GM12872 (cell line): Measurements from ENCODE around the gene C2orf66.

Experiments
- CTCF ChIP-seq: IDR thresholded peaks from 3 replicates; pipeline ENCODE4 v1.5.1; 2011; ENCODE audit warnings: low read depth, mild to moderate bottlenecking, low read length, moderate library complexity; ENCODE audit not compliant: insufficient read depth

The C2orf66 gene

DNA sequence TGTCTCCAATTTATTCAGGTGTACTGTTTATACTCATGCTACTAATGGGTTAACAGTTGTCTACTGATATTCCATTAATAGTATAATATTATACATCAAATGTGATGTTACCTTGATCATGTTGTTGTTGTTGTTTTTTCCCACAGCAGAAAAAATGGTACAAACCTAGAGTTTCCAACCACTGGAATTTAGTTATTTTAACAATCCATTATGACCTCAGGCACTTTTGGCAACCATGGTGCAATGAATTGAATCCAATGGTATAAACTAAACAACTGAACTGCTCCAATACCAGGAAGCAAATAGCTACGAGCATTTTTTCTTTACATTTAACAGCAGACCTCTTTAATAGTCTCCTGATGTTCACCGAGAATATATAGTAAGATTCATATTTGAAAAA lies 31.0 kb upstream of the C2orf66 start:
- TF ChIP-seq CTCF: no peak

- no peak for TF ChIP-seq CTCF
These were observed 30.4 kb upstream of the C2orf66 start for GRCh38 chr2:196839574-196839973.

DNA sequence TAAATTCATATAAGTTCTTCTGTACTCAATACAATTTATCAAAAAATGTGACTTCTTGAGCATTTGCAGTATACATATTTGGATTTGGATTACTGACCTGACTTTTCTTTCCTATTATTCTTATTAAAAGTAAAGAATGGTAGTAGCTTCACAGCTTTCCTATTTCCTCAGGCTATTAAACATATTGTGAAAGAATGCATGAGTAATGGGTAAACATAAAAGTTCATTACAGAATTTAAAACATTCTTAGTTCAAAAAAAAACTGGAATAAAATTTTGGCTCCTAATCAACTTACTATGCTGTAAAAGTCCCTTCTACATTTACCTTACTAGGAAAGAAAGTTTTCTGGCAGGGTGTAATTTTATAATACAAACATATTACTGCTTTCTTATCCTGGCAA lies 27.3 kb upstream of the C2orf66 start:
- no peak for TF ChIP-seq CTCF

- TF ChIP-seq CTCF: no peak
These were observed 21.5 kb upstream of the C2orf66 start for GRCh38 chr2:196830701-196831100.

- no peak for TF ChIP-seq CTCF
These were observed 18.2 kb upstream of the C2orf66 start for GRCh38 chr2:196827356-196827755.

DNA sequence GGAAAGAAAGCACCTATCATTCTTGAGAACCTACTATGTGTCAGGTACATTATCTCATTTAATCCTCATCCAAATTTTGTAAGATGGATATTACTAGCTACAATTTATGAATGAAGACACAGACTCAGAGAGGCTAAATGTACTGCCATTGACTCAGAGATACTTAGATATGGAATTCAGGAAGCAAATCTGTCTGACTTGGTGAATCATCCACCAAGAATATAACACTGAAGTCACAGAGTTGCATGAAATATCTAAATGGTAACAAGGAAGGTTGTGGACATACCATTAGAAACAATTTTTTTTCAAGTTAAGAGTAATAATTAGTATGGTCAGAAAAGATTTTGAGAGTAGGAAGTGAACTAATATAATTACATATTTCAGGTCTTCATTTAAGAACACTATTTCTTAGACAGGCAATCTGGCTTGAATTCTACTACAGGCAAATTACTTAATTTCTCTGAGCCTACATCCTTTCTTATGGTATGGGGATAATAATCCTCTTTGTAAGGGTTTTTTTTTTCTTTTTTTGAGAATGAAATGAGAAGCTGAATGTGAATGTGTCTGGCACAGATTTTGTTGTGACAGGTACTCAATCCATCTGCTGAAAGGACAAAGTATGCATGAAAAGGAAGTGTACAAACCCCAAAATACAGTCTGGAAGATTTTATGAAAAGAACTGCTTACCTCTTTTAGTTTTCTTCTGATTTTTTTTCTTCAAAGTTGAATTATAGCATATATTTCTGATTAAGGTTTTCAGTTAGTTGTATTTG lies 14.8 kb upstream of the C2orf66 start:
- no peak for TF ChIP-seq CTCF

DNA sequence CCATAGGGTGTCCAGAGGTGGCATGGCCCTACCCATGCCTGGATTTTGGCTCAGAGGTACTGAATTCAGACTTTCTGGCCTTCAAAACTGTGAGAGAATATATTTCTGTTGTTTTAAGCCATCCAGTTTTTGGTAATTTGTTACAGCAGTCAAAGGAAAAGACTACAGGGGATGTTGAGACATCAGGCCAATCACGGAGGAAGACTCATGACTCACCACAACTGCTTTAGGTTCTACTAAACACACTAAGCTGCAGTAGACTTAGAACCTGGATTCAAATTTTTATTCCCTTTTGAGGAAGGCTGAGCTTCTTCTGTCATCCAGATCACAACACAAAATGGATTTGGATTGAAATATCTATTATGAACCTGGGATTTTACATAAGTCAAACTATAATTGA lies 12.0 kb upstream of the C2orf66 start:
- no peak for TF ChIP-seq CTCF
